Transverse colon (tissue), 4 donors: ENCODE data around the gene KPNA2. TPM values are rescaled to one million over a fixed set of nuclear protein-coding genes. Genes with fewer than 3 reads are reported as not detected.
"Not testable (repeated sequence)": the region's sequence is repeated elsewhere in the genome, so short reads cannot be mapped to it uniquely, and the experiment has no call there.

ENCODE experiments used
- DNase-seq: peaks from one replicate; pipeline ENCODE4 v3.0.0-alpha.2; 2019
- H3K27ac ChIP-seq, 4 donors: fragments of 200-600 bp; sonication (generic); 2 replicates each; pipeline ENCODE4 v1.5.1; 2016 to 2018; ENCODE audit warnings: inconsistent platforms in 4 of 4
- H3K27me3 ChIP-seq: fragments of 200-600 bp; sonication (generic); 2 replicates; pipeline ENCODE4 v1.5.1; 2017; ENCODE audit warnings: inconsistent platforms
- H3K36me3 ChIP-seq, 4 donors: fragments of 200-600 bp; sonication (generic); 2 replicates each; pipeline ENCODE4 v1.5.1; 2017 to 2019; ENCODE audit warnings: inconsistent platforms in 4 of 4
- H3K4me1 ChIP-seq, 4 donors: fragments of 200-600 bp; sonication (generic); 2 replicates each; pipeline ENCODE4 v1.5.1; 2017 to 2020; ENCODE audit warnings: inconsistent platforms in 4 of 4
- H3K4me3 ChIP-seq, 4 donors: fragments of 200-600 bp; sonication (generic); 1 replicate in 1 of 4; 2 replicates in 3 of 4; pipeline versions ENCODE4 v1.5.1 to v1.6.1; 2017 to 2019; ENCODE audit warnings: inconsistent platforms in 4 of 4
- H3K9me3 ChIP-seq, 2 donors: fragments of 200-600 bp; sonication (generic); 2 replicates each; pipeline ENCODE4 v1.5.1; 2017 to 2019; ENCODE audit warnings: inconsistent platforms in 2 of 2
- EP300 ChIP-seq: sonication (generic); formaldehyde crosslinking; IDR thresholded peaks from one replicate; pipeline ENCODE4 v1.6.1; 2017; ENCODE audit warnings: antibody characterized with exemption, low read depth
- POLR2A ChIP-seq: fragments of 450-650 bp; IDR thresholded peaks from one replicate; pipeline ENCODE4 v1.6.1; 2016; ENCODE audit warnings: antibody characterized with exemption, mild to moderate bottlenecking, moderate library complexity
- POLR2AphosphoS5 ChIP-seq, 3 donors: sonication (generic); formaldehyde crosslinking; IDR thresholded peaks; one replicate each; pipeline ENCODE4 v1.6.1; 2016; ENCODE audit warnings: antibody characterized with exemption in 3 of 3
- WGBS, 2 donors: methylation state at CpG; one replicate each; pipeline ENCODE4 v1.1.5; 2018; ENCODE audit warnings: low coverage in 1 of 2; 5-methylcytosine and 5-hydroxymethylcytosine counted together
- in situ Hi-C, 4 donors: fragments of 200-750 bp; cut with MboI; loops; one replicate each; pipeline versions ENCODE4 v1.15.0 to v1.15.1; 2017; ENCODE audit warnings: low sequenced_read_pairs in 3 of 4, low pct_ligation_motif_present in 1 of 4, low pct_unique_long_range_greater_than_20kb in 1 of 4
- intact Hi-C: fragments of 100-400 bp; cut with DNase I; formaldehyde crosslinking; loops from one replicate; pipeline ENCODE4 v1.15.1; 2023; ENCODE audit warnings: low total_unique reads
- total RNA-seq, 4 donors: library from RNA; depleted of rRNA; stranded (reverse); fragments of >200 nt; gene quantifications; one replicate each; pipeline ENCODE4 v1.1.0, GENCODE V29; 2016
- TF ChIP-seq, protein P1 (sequence below), 5 experiments: fragments of 200-600 bp in 3 of 5; fragments of 450-650 bp in 2 of 5; sonication (generic) in 3 of 5; IDR thresholded peaks; 1 replicate in 2 of 5; 2 replicates in 3 of 5; pipeline ENCODE4 v1.5.1; 2016 to 2017; ENCODE audit warnings: antibody characterized with exemption in 5 of 5, inconsistent platforms in 3 of 5, mild to moderate bottlenecking in 2 of 5, moderate library complexity in 1 of 5

Gene KPNA2
- total RNA-seq, 4 donors from 2014 or later, result 3.4 to 21.5 (median 11.0) TPM

DNA sequence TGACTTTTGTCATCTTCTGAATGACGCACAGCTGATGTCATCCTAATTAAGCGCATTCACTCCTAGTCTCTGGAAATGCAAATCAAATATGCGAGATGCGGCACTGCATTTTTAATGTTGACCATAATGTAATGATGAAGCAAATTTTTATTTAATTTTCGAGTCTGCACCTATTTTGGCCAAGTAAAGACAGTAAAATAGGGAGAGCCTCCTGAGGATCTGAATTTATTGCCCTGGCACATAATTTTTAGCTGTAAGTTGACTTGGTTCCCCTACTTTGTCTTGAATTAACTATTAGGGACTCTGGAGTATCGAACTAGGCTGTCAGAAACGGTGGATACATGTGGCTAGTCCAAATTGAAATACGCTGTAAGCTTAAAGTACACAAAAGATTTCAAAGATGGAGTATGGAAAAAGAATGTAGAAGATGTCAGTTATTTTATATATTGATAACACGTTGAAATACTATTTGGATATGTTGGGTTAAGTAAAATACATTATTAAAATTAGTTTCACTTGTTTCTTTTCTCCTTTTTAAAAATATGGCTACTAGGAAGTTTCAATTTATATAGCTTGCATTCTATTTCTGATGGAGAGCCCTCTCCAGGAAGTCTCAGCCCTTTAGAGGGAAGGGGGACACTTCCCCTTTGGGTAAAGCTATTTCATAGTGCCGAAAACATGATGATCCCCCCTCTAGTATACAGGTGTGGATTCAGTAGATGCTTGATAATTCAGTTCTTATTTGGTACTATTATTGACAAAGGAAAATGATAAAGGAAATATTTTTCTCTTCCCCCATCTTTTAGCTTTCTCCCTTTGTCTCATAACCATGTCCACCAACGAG lies 991 bp downstream of the KPNA2 start:
- TF ChIP-seq POLR2AphosphoS5 (IDR thresholded peaks at IDR 0.05), result no peak
- TF ChIP-seq, protein P1, sequence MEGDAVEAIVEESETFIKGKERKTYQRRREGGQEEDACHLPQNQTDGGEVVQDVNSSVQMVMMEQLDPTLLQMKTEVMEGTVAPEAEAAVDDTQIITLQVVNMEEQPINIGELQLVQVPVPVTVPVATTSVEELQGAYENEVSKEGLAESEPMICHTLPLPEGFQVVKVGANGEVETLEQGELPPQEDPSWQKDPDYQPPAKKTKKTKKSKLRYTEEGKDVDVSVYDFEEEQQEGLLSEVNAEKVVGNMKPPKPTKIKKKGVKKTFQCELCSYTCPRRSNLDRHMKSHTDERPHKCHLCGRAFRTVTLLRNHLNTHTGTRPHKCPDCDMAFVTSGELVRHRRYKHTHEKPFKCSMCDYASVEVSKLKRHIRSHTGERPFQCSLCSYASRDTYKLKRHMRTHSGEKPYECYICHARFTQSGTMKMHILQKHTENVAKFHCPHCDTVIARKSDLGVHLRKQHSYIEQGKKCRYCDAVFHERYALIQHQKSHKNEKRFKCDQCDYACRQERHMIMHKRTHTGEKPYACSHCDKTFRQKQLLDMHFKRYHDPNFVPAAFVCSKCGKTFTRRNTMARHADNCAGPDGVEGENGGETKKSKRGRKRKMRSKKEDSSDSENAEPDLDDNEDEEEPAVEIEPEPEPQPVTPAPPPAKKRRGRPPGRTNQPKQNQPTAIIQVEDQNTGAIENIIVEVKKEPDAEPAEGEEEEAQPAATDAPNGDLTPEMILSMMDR (IDR thresholded peaks at IDR 0.05), result no peak
- no peak for TF ChIP-seq EP300
- no peak for TF ChIP-seq POLR2A
- Histone ChIP-seq H3K27me3 (no peaks in the 10 kb centered on the region), H3K4me3 (peak overlapping the region; percentile 71 to 97 (median 90)), H3K36me3 (peaks cover 0 to 19% (median 2%) of the 10 kb centered on the region in 4 donors), H3K9me3 (no peaks in the 10 kb centered on the region), H3K4me1 (peaks cover 3 to 17% (median 9%) of the 10 kb centered on the region in 4 donors), H3K27ac (peak overlapping the region; percentile 81 to 93 (median 87))
- 12% methylated on average over 10 to 11 of the region's 11 CpGs for WGBS, 2 donors
- DNase-seq, result no peak
- intact Hi-C loops, result no loop called here
- in situ Hi-C loops, result no loop called here

DNA sequence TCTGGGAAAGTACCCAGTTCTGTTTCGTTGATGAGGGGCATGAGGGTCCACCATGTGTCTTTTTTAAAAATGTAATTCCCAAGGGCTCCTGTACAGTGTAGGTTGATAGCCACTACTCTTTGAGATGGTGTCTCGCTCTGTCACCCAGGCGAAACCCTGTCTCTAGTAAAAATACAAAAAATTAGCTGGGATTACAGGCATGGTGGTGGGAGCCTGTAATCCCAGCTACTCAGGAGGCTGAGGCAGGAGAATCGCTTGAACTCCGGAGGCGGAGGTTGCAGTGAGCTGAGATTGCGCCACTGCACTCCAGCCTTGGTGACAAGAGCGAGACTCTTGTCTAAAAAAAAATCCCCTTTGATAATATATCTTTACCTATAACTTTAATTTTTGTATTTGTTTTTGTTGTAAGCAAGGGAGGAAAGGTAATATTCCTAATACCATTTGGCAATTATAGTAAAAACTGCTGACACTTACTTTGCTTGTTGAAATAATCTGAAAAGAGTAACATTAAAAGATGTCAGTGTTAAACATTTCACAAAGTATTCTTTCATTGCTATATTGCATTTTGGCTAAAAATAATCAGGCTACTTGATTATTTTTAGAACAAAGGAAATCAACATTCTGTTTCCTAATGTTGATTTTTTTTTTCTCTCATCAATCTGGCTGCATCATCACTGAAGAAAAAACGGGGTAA lies 11.8 kb downstream of the KPNA2 start:
- TF ChIP-seq POLR2AphosphoS5 (IDR thresholded peaks at IDR 0.05) (no peak), POLR2A (no peak), EP300 (no peak)
- TF ChIP-seq, protein P1 (IDR thresholded peaks at IDR 0.05), result no peak
- in situ Hi-C loops (no loop called here), intact Hi-C loops (no loop called here)
- WGBS, 2 donors, result 77 to 80% methylated on average over 6 to 9 of the region's 9 CpGs
- no peak for DNase-seq
- Histone ChIP-seq H3K36me3 (peaks cover 0 to 30% (median 9%) of the 10 kb centered on the region in 4 donors), H3K27ac (no peak overlapping the region), H3K27me3 (no peaks in the 10 kb centered on the region), H3K4me3 (no peak overlapping the region), H3K4me1 (peaks cover 0 to 2% (median 0%) of the 10 kb centered on the region in 4 donors), H3K9me3 (no peaks in the 10 kb centered on the region)

DNA sequence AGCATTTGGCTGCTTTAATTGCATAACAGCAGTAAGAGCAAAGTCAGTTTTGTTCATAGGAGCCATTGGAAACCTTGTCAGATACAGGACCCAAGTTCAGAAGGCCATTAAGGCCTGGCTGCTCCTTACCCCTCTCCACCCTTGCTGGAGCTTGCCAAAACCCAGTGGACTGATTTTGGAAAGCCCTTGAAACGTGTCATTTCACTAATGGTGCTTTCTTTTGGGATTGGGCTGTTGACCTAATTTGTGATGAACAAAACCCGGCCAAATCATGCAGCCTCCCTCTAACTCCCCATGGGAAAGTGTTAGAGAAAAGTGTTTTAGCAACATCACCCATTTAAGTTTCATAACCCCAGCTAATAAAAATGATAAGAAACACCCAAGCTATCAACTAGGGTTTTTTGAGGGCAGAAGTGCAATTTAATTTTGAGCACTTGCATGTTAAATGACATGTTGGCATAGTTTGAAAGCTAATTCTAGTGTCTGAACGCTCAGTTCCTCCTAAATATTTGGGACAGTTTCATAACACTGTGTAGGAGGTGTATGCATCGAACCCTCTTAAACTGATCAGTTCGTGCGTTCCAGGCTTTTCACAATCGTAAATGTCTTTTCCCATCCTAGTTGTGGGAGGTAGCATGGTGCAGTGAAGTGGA lies 12.5 kb downstream of the KPNA2 start:
- WGBS, 2 donors, result 60 to 74% methylated on average over 5 to 7 of the region's 7 CpGs
- intact Hi-C loops, result not testable (repeated sequence)

DNA sequence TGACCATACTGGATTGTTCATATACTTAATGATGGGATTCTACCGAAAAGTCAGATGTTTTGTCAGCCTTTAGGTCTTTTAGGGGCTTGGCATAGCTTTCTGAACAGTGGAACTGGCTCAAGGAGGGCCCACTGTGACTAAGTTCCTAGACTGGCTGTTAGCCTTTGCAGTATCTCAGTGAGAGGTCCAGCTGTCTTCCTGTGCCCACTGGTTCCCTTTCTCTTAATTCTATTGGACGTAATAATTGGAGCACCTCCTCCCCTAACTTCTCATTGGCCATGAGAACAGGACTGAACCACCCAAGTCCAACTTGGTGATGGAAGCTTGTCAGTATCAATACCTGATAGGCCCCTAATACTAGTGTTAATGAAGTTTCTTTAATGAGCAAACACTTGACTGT lies 13.5 kb downstream of the KPNA2 start:
- Histone ChIP-seq H3K27me3 (no peaks in the 10 kb centered on the region), H3K4me1 (peaks cover 0 to 6% (median under 1%) of the 10 kb centered on the region in 4 donors), H3K27ac (no peak overlapping the region), H3K9me3 (no peaks in the 10 kb centered on the region), H3K36me3 (peaks cover 0 to 18% (median 5%) of the 10 kb centered on the region in 4 donors), H3K4me3 (no peak overlapping the region)
- no peak for DNase-seq
- in situ Hi-C loops, result no loop called here
- TF ChIP-seq EP300 (no peak), POLR2A (no peak), POLR2AphosphoS5 (IDR thresholded peaks at IDR 0.05) (no peak)
- WGBS, 2 donors, result 94 to 100% methylated on average over 1 to 2 of the region's 2 CpGs
- intact Hi-C loops, result no loop called here

More for the DNA sequence above, 12.5 kb downstream of the KPNA2 start:
- H3K4me1 ChIP-seq, H3K27me3 ChIP-seq, DNase-seq, H3K27ac ChIP-seq, H3K4me3 ChIP-seq, H3K9me3 ChIP-seq, in situ Hi-C loops: not testable (repeated sequence)
- peaks cover 0 to 27% (median 8%) of the 10 kb centered on the region in 4 donors for H3K36me3 ChIP-seq

DNA sequence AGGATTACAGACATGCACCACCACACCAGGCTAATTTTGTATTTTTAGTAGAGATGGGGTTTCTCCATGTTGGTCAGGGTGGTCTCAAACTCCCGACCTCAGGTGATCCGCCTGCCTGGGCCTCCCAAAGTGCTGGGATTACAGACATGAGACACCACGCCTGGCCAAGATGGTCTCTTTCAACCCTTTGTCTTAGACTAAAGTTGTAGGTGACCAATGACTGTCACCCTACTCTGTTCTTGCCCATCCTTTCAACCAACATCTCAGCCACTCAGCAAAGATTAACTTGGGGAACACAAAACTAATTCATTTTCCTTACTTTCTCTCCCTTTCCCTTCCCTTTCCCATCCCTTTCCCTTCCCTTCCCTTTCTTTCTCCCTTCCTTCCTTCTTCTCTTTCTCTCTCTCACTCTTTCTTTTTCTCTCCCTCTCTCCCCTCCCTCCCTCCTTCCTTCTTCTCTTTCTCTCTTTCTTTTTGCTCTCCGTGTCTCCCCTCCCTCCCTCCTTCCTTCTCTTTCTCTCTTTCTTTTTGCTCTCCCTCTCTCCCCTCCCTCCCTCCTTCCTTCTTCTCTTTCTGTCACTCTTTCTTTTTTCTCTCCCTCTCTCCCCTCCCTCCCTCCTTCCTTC lies 14.4 kb downstream of the KPNA2 start:
- H3K9me3 ChIP-seq, H3K27me3 ChIP-seq, H3K27ac ChIP-seq, DNase-seq, in situ Hi-C loops, intact Hi-C loops, H3K4me3 ChIP-seq: not testable (repeated sequence)
- peaks cover 0 to 16% (median 2%) of the 10 kb centered on the region in 4 donors for H3K36me3 ChIP-seq
- WGBS, 2 donors, result 93 to 100% methylated on average over 3 to 4 of the region's 4 CpGs
- H3K4me1 ChIP-seq, result peaks cover 0 to 10% (median 4%) of the 10 kb centered on the region in 4 donors

DNA sequence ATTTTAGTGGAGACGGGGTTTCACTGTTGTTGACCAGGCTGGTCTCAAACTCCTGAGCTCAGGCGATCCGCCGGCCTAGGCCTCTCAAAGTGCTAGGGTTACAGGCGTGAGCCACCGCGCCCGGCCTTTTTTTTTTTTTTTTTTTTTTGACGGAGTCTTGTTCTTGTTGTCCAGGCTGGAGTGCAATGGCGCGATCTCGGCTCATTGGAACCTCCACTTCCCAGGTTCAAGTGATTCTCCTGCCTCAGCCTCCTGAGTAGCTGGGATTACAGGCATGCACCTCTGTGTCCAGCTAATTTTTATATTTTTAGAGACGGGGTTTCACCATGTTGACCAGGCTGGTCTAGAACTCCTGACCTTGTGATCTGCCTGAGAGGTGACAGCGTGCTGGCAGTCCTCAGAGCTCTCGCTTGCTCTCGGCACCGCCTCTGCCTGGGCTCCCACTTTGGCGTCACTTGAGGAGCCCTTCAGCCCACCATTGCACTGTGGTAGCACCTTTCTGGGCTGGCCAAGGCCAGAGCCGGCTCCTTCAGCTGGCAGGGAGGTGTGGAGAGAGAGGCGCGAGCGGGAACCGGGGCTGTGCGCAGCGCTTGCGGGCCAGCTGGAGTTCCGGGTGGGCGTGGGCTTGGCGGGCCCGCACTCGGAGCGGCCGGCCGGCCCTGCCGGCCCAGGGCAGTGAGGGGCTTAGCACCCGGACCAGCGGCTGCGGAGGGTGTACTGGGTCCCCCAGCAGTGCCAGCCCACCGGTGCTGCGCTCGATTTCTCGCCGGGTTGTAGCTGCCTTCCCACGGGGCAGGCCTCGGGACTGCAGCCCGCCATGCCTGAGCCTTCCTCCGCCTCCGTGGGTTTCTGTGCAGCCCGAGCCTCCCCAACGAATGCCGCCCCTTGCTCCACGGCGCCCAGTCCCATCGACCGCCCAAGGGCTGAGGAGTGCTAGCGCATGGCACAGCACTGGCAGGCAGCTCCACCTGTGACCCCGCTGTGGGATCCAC lies 16.1 kb downstream of the KPNA2 start:
- 97 to 99% methylated on average over 10 to 49 of the region's 57 CpGs for WGBS, 2 donors
- H3K36me3 ChIP-seq, intact Hi-C loops, H3K9me3 ChIP-seq, in situ Hi-C loops, H3K4me3 ChIP-seq, H3K27ac ChIP-seq, H3K27me3 ChIP-seq, DNase-seq: not testable (repeated sequence)
- H3K4me1 ChIP-seq, result peaks cover 0 to 10% (median 4%) of the 10 kb centered on the region in 4 donors
